T-helper 9 cell (primary cell): ENCODE results near the gene TBC1D16.

Experiments
- DNase-seq: peaks from one replicate; pipeline ENCODE4 v3.0.0-alpha.2; 2020

The TBC1D16 gene

DNA sequence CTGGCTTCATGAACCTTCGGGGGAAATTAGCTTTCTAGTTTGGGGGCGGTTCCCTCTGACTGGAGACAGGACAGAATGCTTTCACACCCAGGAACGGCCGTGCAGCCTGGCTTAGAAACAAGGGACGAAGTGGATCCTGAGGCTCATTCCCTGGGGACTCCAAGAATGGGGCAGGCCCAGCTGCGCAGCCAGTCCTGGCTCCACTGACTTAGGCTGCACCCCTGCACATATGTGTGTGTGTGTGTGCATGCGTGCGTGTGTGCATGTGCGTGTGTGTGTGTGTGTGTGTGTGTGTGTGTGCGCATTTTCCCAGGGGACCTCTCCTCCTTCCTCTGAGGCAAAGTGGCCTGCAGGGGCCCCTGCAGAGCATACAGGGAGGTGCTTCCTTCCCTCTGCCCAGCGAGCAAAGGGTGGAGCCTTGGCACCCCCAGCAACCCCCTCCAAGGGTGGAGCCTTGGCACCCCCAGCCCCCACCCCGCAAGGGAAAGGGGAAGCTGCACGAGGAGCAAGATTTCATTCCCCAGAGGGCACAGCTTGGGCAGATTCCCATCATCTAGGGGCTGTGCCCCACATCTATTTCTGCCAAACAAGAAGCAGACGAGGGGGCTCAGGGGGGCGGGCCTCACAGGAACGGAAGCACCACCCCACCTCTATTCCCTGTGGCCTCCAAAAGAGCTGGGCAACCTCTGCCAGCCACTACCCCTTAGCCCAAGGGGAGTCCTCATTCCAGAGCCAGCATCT is 98.9 kb downstream of the TBC1D16 start:
- no peak for DNase-seq

GRCh38 chr17:79936050-79936449 is 99.6 kb downstream of the TBC1D16 start:
- no peak for DNase-seq

DNA sequence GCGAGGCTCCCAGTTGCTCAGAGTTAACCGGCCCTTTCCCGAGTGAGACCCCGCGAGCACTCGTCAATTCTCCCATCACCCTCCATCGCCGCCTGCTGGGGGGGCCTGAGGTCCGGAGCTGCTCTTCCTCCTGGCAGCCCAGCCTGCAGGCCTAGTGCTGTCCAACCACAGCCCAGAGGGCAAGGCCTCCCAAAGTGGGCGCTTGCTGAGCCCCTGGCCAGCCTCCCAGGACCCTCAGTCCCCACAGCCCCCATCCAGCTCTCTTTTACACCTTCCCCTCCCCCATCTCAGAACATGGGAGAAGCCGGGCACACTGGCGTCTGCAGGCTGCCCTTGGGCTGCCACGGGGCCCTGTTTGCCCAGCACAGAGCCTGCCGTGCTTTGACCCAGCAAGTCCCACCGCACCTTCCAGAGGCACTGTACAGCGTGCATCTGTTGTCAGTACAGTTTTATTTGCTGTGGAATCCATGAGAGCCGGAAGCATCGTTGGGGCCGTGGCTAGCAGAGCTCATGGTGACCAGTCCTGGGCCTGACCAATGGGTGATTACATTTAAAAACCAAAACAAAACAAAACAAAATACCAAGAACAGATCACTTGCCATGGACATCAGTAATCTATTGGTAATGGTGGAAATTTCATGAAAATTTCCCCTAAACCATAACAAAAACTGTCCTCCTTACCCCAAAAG is 100.3 kb downstream of the TBC1D16 start:
- DNase-seq = no peak

GRCh38 chr17:79934653-79934970 is 101.1 kb downstream of the TBC1D16 start:
- DNase-seq = no peak

GRCh38 chr17:79933863-79934652 is 101.6 kb downstream of the TBC1D16 start:
- no peak for DNase-seq

- no peak for DNase-seq
These were observed 103.0 kb downstream of the TBC1D16 start for GRCh38 chr17:79932451-79933306.

DNA sequence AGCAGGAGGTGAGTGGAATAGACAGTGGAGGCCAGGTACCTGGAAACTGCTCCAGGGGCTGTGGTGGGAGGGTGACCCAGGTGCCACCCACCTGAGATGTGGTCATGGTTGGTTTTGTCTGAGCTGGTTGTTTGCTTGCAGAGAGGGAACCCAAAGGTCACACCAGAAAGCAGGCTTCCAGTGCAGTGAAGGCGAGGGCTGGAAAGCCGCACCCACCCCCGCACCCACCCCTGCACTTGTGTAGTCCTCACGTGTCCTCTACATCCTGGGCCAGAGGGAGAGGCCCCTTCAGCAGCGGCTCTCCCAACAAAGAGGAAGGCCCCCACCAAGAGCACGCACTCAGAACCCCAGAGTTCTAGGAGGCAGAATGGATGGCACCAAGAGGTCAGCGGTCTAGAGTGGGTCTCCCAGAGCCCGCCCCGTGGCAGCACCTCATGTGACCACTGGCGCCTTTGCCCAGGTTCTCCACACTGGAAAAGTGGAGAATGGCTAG is 103.8 kb downstream of the TBC1D16 start:
- no peak for DNase-seq

- no peak for DNase-seq
These were observed 104.5 kb downstream of the TBC1D16 start for GRCh38 chr17:79930877-79931816.

DNA sequence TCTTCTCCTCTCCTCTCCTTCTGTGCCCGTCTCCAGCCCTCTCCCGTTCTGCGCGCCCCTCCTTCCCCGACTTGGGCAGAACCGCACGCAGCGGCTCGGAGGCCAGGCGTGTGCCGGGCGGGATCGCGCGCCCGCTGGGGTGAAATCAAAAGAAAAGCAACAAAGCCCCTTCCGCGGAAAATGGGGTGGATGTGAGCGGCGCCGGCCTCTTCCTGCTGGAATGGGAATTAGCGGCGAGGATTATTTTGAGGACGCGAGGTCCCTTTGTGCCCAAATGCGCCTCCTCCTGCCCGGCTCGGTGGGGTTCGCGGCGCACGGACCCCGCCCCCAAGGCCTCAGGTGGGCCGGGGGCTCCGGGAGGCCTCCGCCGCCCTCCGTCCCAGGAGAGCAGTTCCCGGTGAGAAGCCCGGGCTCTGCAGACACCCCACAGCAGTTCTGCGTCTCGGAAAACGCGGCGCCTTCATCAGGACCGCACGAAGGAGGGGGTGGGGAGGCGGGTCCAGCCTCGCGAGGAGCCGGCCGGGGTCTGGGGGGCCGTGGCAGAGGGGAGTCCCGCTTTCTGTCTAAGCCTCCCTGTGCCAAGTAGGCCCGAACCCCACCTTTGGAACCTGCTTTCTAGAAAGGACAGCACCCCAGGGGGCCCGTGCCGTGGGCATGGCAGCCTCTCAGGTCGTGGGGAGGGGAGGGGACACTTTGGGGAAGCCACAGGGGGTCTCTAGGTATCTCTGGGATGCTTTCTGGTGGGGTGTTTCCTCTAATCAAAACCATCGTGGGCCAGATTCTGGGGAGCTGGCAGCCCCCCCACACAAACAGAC is 105.4 kb downstream of the TBC1D16 start:
- no peak for DNase-seq

- no peak for DNase-seq
These were observed 106.2 kb downstream of the TBC1D16 start for GRCh38 chr17:79929257-79930061.

DNA sequence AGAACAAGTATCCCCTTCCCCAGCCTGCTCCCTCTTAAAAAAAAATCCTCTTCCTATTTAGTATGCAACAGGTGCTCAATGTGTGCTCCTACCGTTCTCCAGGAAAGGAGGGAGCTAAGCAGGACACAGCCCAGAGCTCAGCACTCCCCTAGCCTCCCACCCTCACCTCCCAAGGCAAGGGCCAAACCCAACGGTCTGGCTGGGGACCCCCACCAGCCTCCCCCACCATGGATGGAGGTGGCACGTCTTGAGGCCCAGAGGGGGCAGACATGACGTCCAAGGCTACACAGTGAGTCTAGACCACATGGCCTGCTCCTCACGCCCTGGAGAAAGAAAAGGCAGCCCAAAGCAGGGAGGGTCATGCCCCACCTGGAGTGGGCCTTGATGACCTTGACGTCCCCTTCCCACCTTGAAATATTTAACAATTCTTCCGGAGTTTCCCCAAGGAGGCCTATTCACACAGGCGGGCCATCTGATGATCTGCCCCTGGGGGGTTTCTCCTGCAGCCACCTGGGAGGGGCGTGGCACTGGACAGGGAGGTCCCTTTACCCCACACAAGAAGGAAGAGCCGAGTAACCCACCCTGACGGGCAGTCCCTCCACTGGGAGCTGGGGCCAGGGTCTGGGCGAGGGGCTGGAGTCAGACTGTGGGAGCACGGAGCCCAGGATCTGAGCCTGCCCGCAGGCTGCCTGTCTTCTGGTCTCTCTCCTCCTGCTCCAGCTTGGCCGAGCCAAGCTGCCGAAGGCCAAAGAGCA is 107.0 kb downstream of the TBC1D16 start:
- DNase-seq = no peak

- DNase-seq = no peak
These were observed 107.8 kb downstream of the TBC1D16 start for GRCh38 chr17:79927688-79928501.

- DNase-seq = no peak
These were observed 108.5 kb downstream of the TBC1D16 start for GRCh38 chr17:79927136-79927661.

DNA sequence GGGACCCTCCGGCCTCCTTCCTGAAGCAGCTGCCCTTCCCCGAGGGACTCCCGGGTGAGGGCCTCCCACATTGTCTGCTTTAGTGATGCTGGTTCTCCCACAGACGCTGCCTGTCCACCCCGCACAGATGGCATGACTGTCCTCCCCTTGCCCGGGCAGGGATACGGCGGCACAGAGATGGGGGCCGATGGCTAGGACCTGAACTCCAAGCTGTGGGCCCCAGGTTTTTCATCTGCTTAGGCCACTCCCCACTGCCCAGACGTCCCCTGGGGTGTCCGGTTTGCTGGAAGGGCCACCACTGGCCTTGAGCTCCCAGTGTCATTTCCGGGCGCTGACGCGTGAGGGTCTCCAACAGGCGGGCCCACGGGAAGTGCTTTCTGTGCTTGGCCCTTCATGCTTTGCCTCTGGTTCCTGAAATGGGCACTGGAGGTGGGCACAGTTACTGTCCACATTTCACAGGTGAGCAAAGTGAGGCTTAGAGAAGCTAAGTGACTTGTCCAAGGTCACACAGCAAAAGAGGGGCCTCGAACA is 109.0 kb downstream of the TBC1D16 start:
- DNase-seq = no peak

DNA sequence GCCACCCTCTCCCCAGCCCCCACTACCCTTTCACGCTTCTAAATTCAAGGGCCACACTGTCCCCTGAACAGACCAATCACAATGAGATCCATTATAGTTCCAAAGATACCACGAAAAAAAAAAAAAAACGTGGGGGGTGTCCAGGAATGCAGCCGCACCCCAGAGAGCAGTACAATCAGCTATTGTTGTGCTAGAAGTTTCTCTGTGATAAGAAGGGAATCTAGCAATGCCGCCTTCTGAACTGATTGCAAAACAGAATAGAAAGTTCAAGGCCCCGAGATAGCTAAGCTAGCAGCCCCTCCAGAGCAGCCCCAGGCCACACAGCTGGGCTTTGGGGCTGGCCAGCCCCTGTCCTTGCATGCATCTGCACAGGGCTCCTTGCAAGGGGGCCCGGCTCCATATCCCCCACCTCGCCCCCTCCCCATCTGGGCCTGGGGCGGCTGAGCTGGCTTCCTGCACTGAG is 109.5 kb downstream of the TBC1D16 start:
- no peak for DNase-seq

DNA sequence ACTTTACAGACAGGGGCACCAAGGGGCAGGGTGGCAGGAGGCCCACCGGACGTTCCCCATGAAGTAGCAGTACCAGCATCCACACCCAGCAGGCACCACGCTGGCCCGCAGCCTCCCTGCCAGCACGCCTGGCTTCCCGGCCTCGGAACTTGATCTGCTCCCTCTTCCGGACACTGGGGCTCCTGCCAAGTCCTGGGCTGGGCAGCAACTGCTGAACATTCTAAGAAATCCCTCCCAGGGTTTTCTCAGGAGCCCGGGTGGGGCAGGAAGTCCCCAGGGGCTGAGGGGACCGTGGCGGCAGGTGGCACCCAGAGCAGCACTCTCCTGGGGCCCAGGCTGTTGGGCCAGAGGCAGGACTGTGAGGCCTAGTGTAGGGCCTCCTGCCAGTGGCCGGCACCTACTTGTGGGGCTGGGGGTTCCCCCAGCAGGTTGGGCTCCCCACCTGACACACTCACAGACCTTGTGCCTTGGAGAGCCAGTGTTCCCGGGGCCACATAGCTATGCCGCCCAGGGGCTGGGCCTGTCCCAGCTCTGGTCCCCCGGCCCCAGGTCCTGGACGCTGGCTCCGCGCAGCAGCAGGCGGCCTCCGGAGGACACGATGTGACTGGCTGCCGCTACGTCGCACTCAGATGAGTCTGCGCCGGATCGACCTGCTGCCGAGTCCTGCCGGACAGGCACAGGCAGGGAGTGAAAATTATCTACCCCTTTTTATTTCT is 110.3 kb downstream of the TBC1D16 start:
- DNase-seq = no peak

GRCh38 chr17:79924639-79924976 is 111.1 kb downstream of the TBC1D16 start:
- no peak for DNase-seq
